Measurements from ENCODE around the gene SPATA13.

DNA sequence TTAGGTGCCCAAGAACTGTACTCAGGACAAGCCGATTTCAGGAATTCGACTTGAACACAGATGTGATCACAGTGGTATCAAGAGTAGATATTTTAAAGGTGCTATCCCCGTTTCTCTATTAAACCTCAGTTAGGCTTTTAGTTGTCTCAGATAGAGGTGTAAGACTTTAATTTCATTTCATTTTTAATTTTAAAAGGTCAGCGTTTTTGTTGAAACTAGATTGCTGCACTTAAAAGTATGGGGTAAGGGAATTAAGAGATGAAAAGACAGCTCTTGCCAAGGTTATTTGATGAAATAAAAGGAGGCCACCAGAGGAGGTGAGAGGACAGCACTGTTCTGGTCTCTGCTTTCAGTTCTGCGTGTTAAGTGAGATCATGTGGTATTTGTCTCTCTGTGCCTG lies 48.6 kb downstream of the SPATA13 start:
- TF ChIP-seq, protein P1, sequence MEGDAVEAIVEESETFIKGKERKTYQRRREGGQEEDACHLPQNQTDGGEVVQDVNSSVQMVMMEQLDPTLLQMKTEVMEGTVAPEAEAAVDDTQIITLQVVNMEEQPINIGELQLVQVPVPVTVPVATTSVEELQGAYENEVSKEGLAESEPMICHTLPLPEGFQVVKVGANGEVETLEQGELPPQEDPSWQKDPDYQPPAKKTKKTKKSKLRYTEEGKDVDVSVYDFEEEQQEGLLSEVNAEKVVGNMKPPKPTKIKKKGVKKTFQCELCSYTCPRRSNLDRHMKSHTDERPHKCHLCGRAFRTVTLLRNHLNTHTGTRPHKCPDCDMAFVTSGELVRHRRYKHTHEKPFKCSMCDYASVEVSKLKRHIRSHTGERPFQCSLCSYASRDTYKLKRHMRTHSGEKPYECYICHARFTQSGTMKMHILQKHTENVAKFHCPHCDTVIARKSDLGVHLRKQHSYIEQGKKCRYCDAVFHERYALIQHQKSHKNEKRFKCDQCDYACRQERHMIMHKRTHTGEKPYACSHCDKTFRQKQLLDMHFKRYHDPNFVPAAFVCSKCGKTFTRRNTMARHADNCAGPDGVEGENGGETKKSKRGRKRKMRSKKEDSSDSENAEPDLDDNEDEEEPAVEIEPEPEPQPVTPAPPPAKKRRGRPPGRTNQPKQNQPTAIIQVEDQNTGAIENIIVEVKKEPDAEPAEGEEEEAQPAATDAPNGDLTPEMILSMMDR (conservative IDR thresholded peaks at IDR 0.05 in 1 of 2, IDR thresholded peaks at IDR 0.05 in 1 of 2; ENCODE audit: low read depth in 1 of 2, low read length in 2 of 2) = no peak
- TF ChIP-seq EZH2 (IDR thresholded peaks at IDR 0.05; ENCODE audit: low read length, missing control alignments) = no peak

Measured in fibroblast of lung (primary cell).